HG02642 (cell line): Measurements from ENCODE around the gene SNRK.

ENCODE experiments used
- ATAC-seq: cut with Tn5 transposase; IDR thresholded peaks from one replicate; pipeline ENCODE4 v1.9.1; 2021; ENCODE audit warnings: mild to moderate bottlenecking; ENCODE audit not compliant: unreplicated experiment, poor library complexity

SNRK gene

GRCh38 chr3:43307226-43307625 lies 20.9 kb downstream of the SNRK start:
- ATAC-seq = no peak

GRCh38 chr3:43307649-43308048 lies 21.3 kb downstream of the SNRK start:
- no peak for ATAC-seq

GRCh38 chr3:43309372-43310305 lies 23.3 kb downstream of the SNRK start:
- no peak for ATAC-seq

- ATAC-seq = no peak
Measured at GRCh38 chr3:43316783-43317460, 30.6 kb downstream of the SNRK start.

- ATAC-seq = no peak
Measured at GRCh38 chr3:43317461-43318316, 31.3 kb downstream of the SNRK start.

- no peak for ATAC-seq
Measured at GRCh38 chr3:43319376-43319775, 33.0 kb downstream of the SNRK start.

- no peak for ATAC-seq
Measured at GRCh38 chr3:43319794-43320193, 33.5 kb downstream of the SNRK start.

GRCh38 chr3:43320288-43320687 lies 33.9 kb downstream of the SNRK start:
- no peak for ATAC-seq

- no peak for ATAC-seq
Measured at GRCh38 chr3:43323541-43323940, 37.2 kb downstream of the SNRK start.

GRCh38 chr3:43326891-43327581 lies 40.7 kb downstream of the SNRK start:
- ATAC-seq = no peak

GRCh38 chr3:43327582-43327979 lies 41.2 kb downstream of the SNRK start:
- no peak for ATAC-seq

GRCh38 chr3:43328653-43329052 lies 42.3 kb downstream of the SNRK start:
- no peak for ATAC-seq

- no peak for ATAC-seq
Measured at GRCh38 chr3:43330981-43331380, 44.6 kb downstream of the SNRK start.

GRCh38 chr3:43331381-43331780 lies 45.0 kb downstream of the SNRK start:
- ATAC-seq = no peak

- ATAC-seq = no peak
Measured at GRCh38 chr3:43334976-43335375, 48.6 kb downstream of the SNRK start.

GRCh38 chr3:43335799-43336198 lies 49.5 kb downstream of the SNRK start:
- ATAC-seq = no peak

- ATAC-seq = no peak
Measured at GRCh38 chr3:43338295-43338694, 52.0 kb downstream of the SNRK start.

GRCh38 chr3:43340403-43340802 lies 54.1 kb downstream of the SNRK start:
- no peak for ATAC-seq

- no peak for ATAC-seq
Measured at GRCh38 chr3:43341788-43342187, 55.4 kb downstream of the SNRK start.

GRCh38 chr3:43343185-43343584 lies 56.8 kb downstream of the SNRK start:
- ATAC-seq = no peak
